ENCODE data around the gene ARSD.
A peak's percentile ranks its signal among the peaks of the same experiment; 100 is the strongest.
"Not testable (repeated sequence)": the region's sequence is repeated elsewhere in the genome, so short reads cannot be mapped to it uniquely, and the experiment has no call there.

ARSD gene

GRCh38 chrX:2928583-2929434, at the start of gene ARSD:
Gene ARSD (minus strand): TSS chrX:2929339. CDS start chrX:2929275, 64 bp downstream.
- H3K27ac ChIP-seq (ENCODE audit: low read length), result peak within 1 kb of the TSS; percentile 78
- H3K4me3 ChIP-seq (ENCODE audit: low read length), result peak within 1 kb of the TSS; percentile 68; the same call in 1 of the 2 replicates
- peak; percentile 61 for DNase-seq (ENCODE audit: low read depth, low spot score)
- no peaks in the 10 kb centered on the region for H3K27me3 ChIP-seq (ENCODE audit: control insufficient read depth, insufficient read depth, low read length)
- no CpG with 5 or more reads among the region's 84 CpGs for WGBS (ENCODE audit: insufficient coverage, insufficient read length)
- H3K9me3 ChIP-seq (ENCODE audit: control insufficient read depth, insufficient read depth, low read length), result no peaks in the 10 kb centered on the region
- no peaks in the 10 kb centered on the region for H3K36me3 ChIP-seq (ENCODE audit: control insufficient read depth, insufficient read depth, low read length)
- H3K4me1 ChIP-seq (ENCODE audit: control insufficient read depth, insufficient read depth, low read length), result no peaks in the 10 kb centered on the region

GRCh38 chrX:2978639-2979038, 49.5 kb upstream of the ARSD start:
- not testable (repeated sequence) for H3K36me3 ChIP-seq (ENCODE audit: control insufficient read depth, insufficient read depth, low read length); H3K4me3 ChIP-seq (ENCODE audit: low read length); H3K27me3 ChIP-seq (ENCODE audit: control insufficient read depth, insufficient read depth, low read length); H3K4me1 ChIP-seq (ENCODE audit: control insufficient read depth, insufficient read depth, low read length); H3K27ac ChIP-seq (ENCODE audit: low read length); DNase-seq (ENCODE audit: low read depth, low spot score); H3K9me3 ChIP-seq (ENCODE audit: control insufficient read depth, insufficient read depth, low read length)
- WGBS (ENCODE audit: insufficient coverage, insufficient read length), result no CpG with 5 or more reads among the region's 4 CpGs

- no peak for DNase-seq (ENCODE audit: low read depth, low spot score)
- H3K4me3 ChIP-seq (ENCODE audit: low read length), result no peak overlapping the region
- no peak overlapping the region for H3K27ac ChIP-seq (ENCODE audit: low read length)
- H3K4me1 ChIP-seq (ENCODE audit: control insufficient read depth, insufficient read depth, low read length), result no peaks in the 10 kb centered on the region
- no CpG with 5 or more reads among the region's 1 CpG for WGBS (ENCODE audit: insufficient coverage, insufficient read length)
- no peaks in the 10 kb centered on the region for H3K36me3 ChIP-seq (ENCODE audit: control insufficient read depth, insufficient read depth, low read length)
- no peaks in the 10 kb centered on the region for H3K27me3 ChIP-seq (ENCODE audit: control insufficient read depth, insufficient read depth, low read length)
- H3K9me3 ChIP-seq (ENCODE audit: control insufficient read depth, insufficient read depth, low read length), result no peaks in the 10 kb centered on the region
Observed at GRCh38 chrX:2974961-2975360, 45.8 kb upstream of the ARSD start.

GRCh38 chrX:2972391-2972790, 43.3 kb upstream of the ARSD start:
- no peaks in the 10 kb centered on the region for H3K9me3 ChIP-seq (ENCODE audit: control insufficient read depth, insufficient read depth, low read length)
- H3K36me3 ChIP-seq (ENCODE audit: control insufficient read depth, insufficient read depth, low read length), result no peaks in the 10 kb centered on the region
- H3K4me1 ChIP-seq (ENCODE audit: control insufficient read depth, insufficient read depth, low read length), result no peaks in the 10 kb centered on the region
- no peak overlapping the region for H3K27ac ChIP-seq (ENCODE audit: low read length)
- no peaks in the 10 kb centered on the region for H3K27me3 ChIP-seq (ENCODE audit: control insufficient read depth, insufficient read depth, low read length)
- WGBS (ENCODE audit: insufficient coverage, insufficient read length), result no CpG with 5 or more reads among the region's 6 CpGs
- no peak for DNase-seq (ENCODE audit: low read depth, low spot score)
- H3K4me3 ChIP-seq (ENCODE audit: low read length), result no peak overlapping the region

- WGBS (ENCODE audit: insufficient coverage, insufficient read length), result no CpG with 5 or more reads among the region's 6 CpGs
- Histone ChIP-seq H3K4me3 (ENCODE audit: low read length) (no peak overlapping the region), H3K36me3 (ENCODE audit: control insufficient read depth, insufficient read depth, low read length) (no peaks in the 10 kb centered on the region), H3K4me1 (ENCODE audit: control insufficient read depth, insufficient read depth, low read length) (no peaks in the 10 kb centered on the region), H3K27me3 (ENCODE audit: control insufficient read depth, insufficient read depth, low read length) (no peaks in the 10 kb centered on the region), H3K27ac (ENCODE audit: low read length) (no peak overlapping the region), H3K9me3 (ENCODE audit: control insufficient read depth, insufficient read depth, low read length) (no peaks in the 10 kb centered on the region)
- no peak for DNase-seq (ENCODE audit: low read depth, low spot score)
Observed at GRCh38 chrX:2969021-2969420, 39.9 kb upstream of the ARSD start.

- Histone ChIP-seq H3K9me3 (ENCODE audit: control insufficient read depth, insufficient read depth, low read length) (no peaks in the 10 kb centered on the region), H3K27ac (ENCODE audit: low read length) (no peak overlapping the region), H3K4me1 (ENCODE audit: control insufficient read depth, insufficient read depth, low read length) (no peaks in the 10 kb centered on the region), H3K4me3 (ENCODE audit: low read length) (no peak overlapping the region), H3K27me3 (ENCODE audit: control insufficient read depth, insufficient read depth, low read length) (no peaks in the 10 kb centered on the region), H3K36me3 (ENCODE audit: control insufficient read depth, insufficient read depth, low read length) (no peaks in the 10 kb centered on the region)
- no CpG with 5 or more reads among the region's 27 CpGs for WGBS (ENCODE audit: insufficient coverage, insufficient read length)
- DNase-seq (ENCODE audit: low read depth, low spot score), result no peak
Observed at GRCh38 chrX:2967998-2968909, 39.1 kb upstream of the ARSD start.

- H3K36me3 ChIP-seq (ENCODE audit: control insufficient read depth, insufficient read depth, low read length), result no peaks in the 10 kb centered on the region
- H3K4me3 ChIP-seq (ENCODE audit: low read length), result no peak overlapping the region
- WGBS (ENCODE audit: insufficient coverage, insufficient read length), result no CpG with 5 or more reads among the region's 14 CpGs
- no peaks in the 10 kb centered on the region for H3K27me3 ChIP-seq (ENCODE audit: control insufficient read depth, insufficient read depth, low read length)
- no peaks in the 10 kb centered on the region for H3K4me1 ChIP-seq (ENCODE audit: control insufficient read depth, insufficient read depth, low read length)
- DNase-seq (ENCODE audit: low read depth, low spot score), result no peak
- no peaks in the 10 kb centered on the region for H3K9me3 ChIP-seq (ENCODE audit: control insufficient read depth, insufficient read depth, low read length)
- no peak overlapping the region for H3K27ac ChIP-seq (ENCODE audit: low read length)
Observed at GRCh38 chrX:2967584-2967983, 38.4 kb upstream of the ARSD start.

- H3K4me3 ChIP-seq (ENCODE audit: low read length), result no peak overlapping the region
- H3K36me3 ChIP-seq (ENCODE audit: control insufficient read depth, insufficient read depth, low read length), result no peaks in the 10 kb centered on the region
- H3K9me3 ChIP-seq (ENCODE audit: control insufficient read depth, insufficient read depth, low read length), result no peaks in the 10 kb centered on the region
- no peak overlapping the region for H3K27ac ChIP-seq (ENCODE audit: low read length)
- WGBS (ENCODE audit: insufficient coverage, insufficient read length), result no CpG with 5 or more reads among the region's 3 CpGs
- no peak for DNase-seq (ENCODE audit: low read depth, low spot score)
- no peaks in the 10 kb centered on the region for H3K4me1 ChIP-seq (ENCODE audit: control insufficient read depth, insufficient read depth, low read length)
- H3K27me3 ChIP-seq (ENCODE audit: control insufficient read depth, insufficient read depth, low read length), result no peaks in the 10 kb centered on the region
Observed at GRCh38 chrX:2967012-2967411, 37.9 kb upstream of the ARSD start.

GRCh38 chrX:2965965-2966364, 36.8 kb upstream of the ARSD start:
- no peak overlapping the region for H3K27ac ChIP-seq (ENCODE audit: low read length)
- no peak for DNase-seq (ENCODE audit: low read depth, low spot score)
- no CpG with 5 or more reads among the region's 6 CpGs for WGBS (ENCODE audit: insufficient coverage, insufficient read length)
- no peaks in the 10 kb centered on the region for H3K9me3 ChIP-seq (ENCODE audit: control insufficient read depth, insufficient read depth, low read length)
- no peak overlapping the region for H3K4me3 ChIP-seq (ENCODE audit: low read length)
- H3K27me3 ChIP-seq (ENCODE audit: control insufficient read depth, insufficient read depth, low read length), result no peaks in the 10 kb centered on the region
- H3K36me3 ChIP-seq (ENCODE audit: control insufficient read depth, insufficient read depth, low read length), result no peaks in the 10 kb centered on the region
- H3K4me1 ChIP-seq (ENCODE audit: control insufficient read depth, insufficient read depth, low read length), result no peaks in the 10 kb centered on the region

GRCh38 chrX:2963992-2964794, 35.1 kb upstream of the ARSD start:
- H3K9me3 ChIP-seq (ENCODE audit: control insufficient read depth, insufficient read depth, low read length); H3K27me3 ChIP-seq (ENCODE audit: control insufficient read depth, insufficient read depth, low read length); H3K36me3 ChIP-seq (ENCODE audit: control insufficient read depth, insufficient read depth, low read length); H3K4me3 ChIP-seq (ENCODE audit: low read length); H3K27ac ChIP-seq (ENCODE audit: low read length); DNase-seq (ENCODE audit: low read depth, low spot score); H3K4me1 ChIP-seq (ENCODE audit: control insufficient read depth, insufficient read depth, low read length): not testable (repeated sequence)
- WGBS (ENCODE audit: insufficient coverage, insufficient read length), result no CpG with 5 or more reads among the region's 16 CpGs
